IgD-negative memory B cell (primary cell): ENCODE results near the gene SPRYD7. TPM values are rescaled to one million over a fixed set of nuclear protein-coding genes. Genes with fewer than 3 reads are reported as not detected.
A peak's percentile ranks its signal among the peaks of the same experiment; 100 is the strongest.

Experiments
- H3K27ac Mint-ChIP-seq, 3 donors: one replicate each; pipeline ENCODE4 v1.8.0; 2020 to 2022; ENCODE audit warnings: mild to moderate bottlenecking in 3 of 3, mixed read lengths in 3 of 3, moderate library complexity in 1 of 3
- H3K27me3 Mint-ChIP-seq: one replicate; pipeline ENCODE4 v1.8.0; 2021; ENCODE audit warnings: mixed read lengths
- H3K36me3 Mint-ChIP-seq: one replicate; pipeline ENCODE4 v1.8.0; 2020; ENCODE audit warnings: mild to moderate bottlenecking, mixed read lengths
- H3K4me1 Mint-ChIP-seq, 3 donors: one replicate each; pipeline ENCODE4 v1.8.0; 2020 to 2022; ENCODE audit warnings: mixed read lengths in 3 of 3, mild to moderate bottlenecking in 1 of 3
- H3K4me3 Mint-ChIP-seq, 4 donors: one replicate each; pipeline ENCODE4 v1.8.0; 2020 to 2022; ENCODE audit warnings: mild to moderate bottlenecking in 4 of 4, mixed read lengths in 4 of 4, moderate library complexity in 3 of 4
- H3K9me3 Mint-ChIP-seq, 3 donors: one replicate each; pipeline ENCODE4 v1.8.0; 2020 to 2021; ENCODE audit warnings: mixed read lengths in 3 of 3, mild to moderate bottlenecking in 1 of 3
- polyA plus RNA-seq: library from polyadenylated mRNA; unstranded; fragments of 300-500 nt; fragmentation: Illumina TruSeq; gene quantifications from one replicate; pipeline ENCODE4 v1.2.3, GENCODE V29; 2021

SPRYD7 gene, protein sequence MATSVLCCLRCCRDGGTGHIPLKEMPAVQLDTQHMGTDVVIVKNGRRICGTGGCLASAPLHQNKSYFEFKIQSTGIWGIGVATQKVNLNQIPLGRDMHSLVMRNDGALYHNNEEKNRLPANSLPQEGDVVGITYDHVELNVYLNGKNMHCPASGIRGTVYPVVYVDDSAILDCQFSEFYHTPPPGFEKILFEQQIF
- 6.4 TPM for polyA plus RNA-seq

DNA sequence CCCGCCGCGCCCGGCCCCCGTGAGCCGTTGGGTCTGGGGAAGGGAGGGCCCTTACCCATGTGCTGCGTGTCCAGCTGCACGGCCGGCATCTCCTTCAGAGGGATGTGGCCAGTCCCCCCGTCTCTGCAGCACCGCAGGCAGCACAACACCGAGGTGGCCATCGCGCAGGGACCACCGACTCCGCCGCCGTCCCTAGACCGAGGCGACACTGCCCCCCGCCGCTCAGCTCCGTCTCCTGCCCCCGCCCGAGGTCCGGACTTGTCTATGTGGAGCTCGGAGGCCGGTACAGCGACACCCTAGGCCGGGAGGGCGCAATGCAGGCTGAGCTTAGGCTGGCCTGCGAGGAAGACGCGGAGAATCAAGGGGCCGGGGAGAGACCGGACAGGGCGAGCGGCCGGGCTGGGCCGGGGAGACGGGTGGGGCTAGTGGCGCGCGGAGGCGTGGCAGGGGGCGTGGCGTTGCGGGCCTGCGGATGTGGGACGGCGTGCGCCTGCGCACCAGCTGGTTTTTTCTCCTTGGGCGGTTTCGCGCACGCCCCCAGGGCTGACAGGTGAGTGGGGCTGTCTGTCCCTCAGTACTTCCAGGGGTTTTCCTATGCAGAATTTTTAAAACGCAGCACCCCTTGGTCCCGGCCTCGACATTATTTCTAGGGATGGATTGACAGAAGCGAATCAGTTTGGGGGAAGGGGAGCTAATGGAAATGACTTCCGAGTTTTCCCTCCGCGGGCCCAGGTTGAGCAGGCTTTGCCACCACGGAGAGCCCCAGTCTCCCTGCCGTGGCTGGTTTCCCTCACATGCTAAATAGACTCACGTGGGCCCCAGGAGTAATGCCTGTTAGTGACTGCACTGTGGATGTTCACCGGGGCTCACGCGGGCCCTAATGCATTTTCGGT lies at the start of gene SPRYD7:
TSS of gene SPRYD7 (minus strand) at position 266 of the 893 bp plus-strand sequence. CDS start at position 161, 105 bp downstream.
- peaks cover 21 to 26% (median 21%) of the 10 kb centered on the region in 3 donors for H3K4me1 Mint-ChIP-seq

DNA sequence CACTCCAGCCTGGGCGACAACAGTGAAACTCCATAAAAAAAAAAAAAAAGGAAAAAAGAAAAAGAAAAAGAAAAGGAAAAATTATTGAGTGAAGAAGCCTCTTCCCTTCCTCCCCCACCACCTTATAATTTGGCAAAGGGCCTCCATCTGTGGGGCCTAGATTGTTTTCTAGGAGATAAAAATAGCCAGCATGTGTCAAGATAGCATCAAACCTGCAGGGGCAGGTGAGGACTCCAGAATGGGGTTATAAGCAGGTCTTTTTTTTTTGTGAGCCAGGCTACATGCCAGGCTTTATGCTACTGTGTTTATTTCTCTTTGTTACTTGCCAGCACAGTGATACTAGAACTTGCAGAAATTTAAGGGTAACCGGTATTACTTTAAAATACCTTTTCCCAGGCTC lies 49.0 kb upstream of the SPRYD7 start:
- peak overlapping the region in 1 of 3 donors; percentile 33 for H3K27ac Mint-ChIP-seq

More for the DNA sequence above, at the start of gene SPRYD7:
- no peaks in the 10 kb centered on the region for H3K27me3 Mint-ChIP-seq
- H3K4me3 Mint-ChIP-seq, result peak within 1 kb of the TSS; percentile 89 to 98 (median 96)
- H3K27ac Mint-ChIP-seq, result peak within 1 kb of the TSS; percentile 82 to 95 (median 93)
- H3K9me3 Mint-ChIP-seq, result no peaks in the 10 kb centered on the region
- peaks cover 5% of the 10 kb centered on the region for H3K36me3 Mint-ChIP-seq

DNA sequence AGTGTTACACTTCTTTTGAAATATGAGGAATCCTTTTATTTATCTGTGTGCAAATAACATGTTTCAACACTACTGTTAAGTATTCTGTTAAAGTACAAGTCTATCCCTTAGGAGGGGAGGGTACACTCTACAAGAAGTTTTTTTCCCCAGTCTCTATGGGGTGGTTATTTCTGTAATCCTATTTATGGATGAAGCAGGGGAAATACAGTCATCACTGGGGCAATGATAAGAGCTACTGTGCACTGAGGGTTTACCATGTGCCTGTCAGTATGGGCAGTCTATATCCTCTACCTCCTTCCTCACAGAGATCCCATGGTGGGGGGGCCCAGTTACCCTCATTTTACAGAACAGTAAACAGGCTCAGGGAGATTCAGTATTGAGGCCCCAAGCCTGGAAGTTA lies 44.1 kb upstream of the SPRYD7 start:
- Mint-ChIP-seq H3K4me1 (peaks cover 0 to 3% (median 0%) of the 10 kb centered on the region in 3 donors), H3K4me3 (no peak overlapping the region), H3K9me3 (no peaks in the 10 kb centered on the region), H3K36me3 (peaks cover 9% of the 10 kb centered on the region), H3K27ac (no peak overlapping the region), H3K27me3 (no peaks in the 10 kb centered on the region)

More for the DNA sequence above, 49.0 kb upstream of the SPRYD7 start:
- Mint-ChIP-seq H3K4me1 (peaks cover 0 to 10% (median 0%) of the 10 kb centered on the region in 3 donors), H3K36me3 (peaks cover 9% of the 10 kb centered on the region), H3K4me3 (no peak overlapping the region), H3K9me3 (no peaks in the 10 kb centered on the region), H3K27me3 (no peaks in the 10 kb centered on the region)

DNA sequence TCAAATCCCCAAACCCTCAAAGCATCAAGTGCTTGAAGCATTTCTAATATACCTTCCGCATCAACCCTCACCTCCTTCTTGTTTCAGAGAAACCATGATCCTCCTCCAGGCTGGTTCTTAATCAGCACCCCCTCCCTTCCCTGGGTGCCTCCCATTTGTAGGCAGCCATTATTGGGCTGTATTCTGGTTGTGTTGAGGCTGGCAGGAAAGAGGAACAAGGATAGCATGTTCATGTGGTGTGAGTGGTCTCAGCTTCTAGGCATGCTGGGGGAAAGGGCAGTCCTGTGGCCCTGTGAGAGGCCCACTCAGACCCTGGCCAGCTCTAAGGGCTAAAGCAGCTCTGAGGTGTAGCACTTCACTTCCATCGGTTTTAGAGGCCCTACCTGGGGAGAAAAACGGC lies 41.9 kb upstream of the SPRYD7 start:
- Mint-ChIP-seq H3K27me3 (no peaks in the 10 kb centered on the region), H3K4me1 (peaks cover 0 to 3% (median 0%) of the 10 kb centered on the region in 3 donors), H3K27ac (no peak overlapping the region), H3K4me3 (no peak overlapping the region), H3K9me3 (no peaks in the 10 kb centered on the region), H3K36me3 (peaks cover 6% of the 10 kb centered on the region)

DNA sequence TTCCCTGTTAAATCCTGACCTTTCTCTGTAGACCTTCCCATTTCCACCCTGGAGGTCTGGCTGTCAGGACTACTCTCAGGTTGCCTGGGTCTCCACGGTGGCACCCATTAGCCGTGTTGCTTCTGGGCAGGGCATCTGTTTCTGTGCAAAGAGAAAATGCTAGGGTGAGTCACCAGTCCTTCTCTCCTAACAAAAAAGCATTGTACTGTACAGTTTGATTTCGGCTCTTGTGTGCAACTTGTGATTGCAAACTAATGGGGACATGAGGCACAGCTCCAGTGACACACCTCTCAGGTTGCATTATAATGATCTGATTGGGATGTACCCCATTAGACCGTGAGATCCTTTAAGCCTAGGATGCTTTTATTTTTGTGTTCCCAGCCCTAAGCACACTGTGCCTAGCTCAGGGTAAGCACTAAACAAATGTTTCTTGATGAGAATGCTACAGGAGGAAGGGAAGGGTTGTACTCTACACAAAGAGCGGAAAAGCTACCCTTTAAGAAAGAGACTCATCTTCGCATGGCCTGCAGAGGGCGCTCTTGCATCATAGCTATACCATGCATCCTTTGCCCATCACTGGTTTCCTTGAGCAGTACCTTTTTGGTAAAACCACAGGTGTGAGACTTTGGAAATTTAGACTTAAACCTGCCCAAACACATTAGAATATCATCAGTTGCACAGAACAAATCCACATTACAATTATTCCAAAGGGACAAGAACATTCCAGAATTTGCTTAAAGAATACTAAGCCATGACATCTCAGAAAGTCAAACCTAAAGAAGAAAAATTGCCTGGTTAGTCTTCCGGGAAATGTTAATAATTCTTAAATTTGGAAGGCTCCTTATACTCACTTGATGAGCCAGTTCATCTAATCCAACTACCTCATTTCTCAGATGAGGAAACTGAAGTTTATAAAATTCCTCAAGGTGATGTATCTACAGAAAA lies 40.4 kb upstream of the SPRYD7 start:
- Mint-ChIP-seq H3K9me3 (no peaks in the 10 kb centered on the region), H3K4me1 (peaks cover 0 to 3% (median 0%) of the 10 kb centered on the region in 3 donors), H3K4me3 (no peak overlapping the region), H3K27ac (no peak overlapping the region), H3K36me3 (peaks cover under 1% of the 10 kb centered on the region), H3K27me3 (no peaks in the 10 kb centered on the region)

DNA sequence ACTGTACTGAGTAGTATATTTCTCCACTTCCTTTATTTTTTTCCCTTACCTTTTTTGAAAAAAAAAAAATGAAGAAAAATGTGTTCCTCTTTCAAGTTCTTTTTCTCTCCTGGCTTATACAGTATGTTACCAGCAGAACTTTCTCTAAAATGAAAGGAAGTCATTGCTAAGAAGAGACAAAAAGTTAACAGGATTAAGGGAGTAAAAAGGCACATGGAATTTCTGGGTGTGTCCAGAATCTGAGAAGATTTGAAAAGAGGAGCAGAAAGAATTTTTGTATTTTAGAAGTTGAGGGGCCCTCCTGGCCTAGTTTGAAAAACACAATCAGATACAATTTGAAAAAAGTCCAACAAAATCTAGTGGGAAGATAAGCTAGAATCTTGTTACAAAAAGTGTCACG lies 39.7 kb upstream of the SPRYD7 start:
- Mint-ChIP-seq H3K4me1 (peaks cover 0 to 3% (median 0%) of the 10 kb centered on the region in 3 donors), H3K36me3 (no peaks in the 10 kb centered on the region), H3K4me3 (no peak overlapping the region), H3K27me3 (no peaks in the 10 kb centered on the region), H3K9me3 (no peaks in the 10 kb centered on the region), H3K27ac (no peak overlapping the region)

DNA sequence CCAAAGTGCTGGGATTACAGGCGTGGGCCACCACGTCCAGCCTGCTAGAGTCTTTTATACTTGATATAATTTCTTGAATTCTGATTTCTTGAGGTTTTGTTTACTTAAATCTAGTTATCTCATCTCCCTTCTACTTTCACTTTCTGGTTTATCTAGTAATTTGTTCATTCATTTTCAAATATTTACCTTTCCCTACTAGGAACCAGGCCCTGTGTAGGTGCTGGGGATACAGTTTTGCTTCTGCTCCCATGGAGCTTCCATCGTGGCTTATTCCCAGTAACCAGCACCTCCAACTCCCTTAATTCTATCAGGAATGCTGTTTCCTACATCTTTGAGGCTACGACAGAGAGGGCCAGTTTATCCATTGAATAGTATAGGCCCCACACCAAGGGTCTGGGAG lies 36.6 kb upstream of the SPRYD7 start:
- H3K4me3 Mint-ChIP-seq, result no peak overlapping the region
- no peaks in the 10 kb centered on the region for H3K9me3 Mint-ChIP-seq
- H3K36me3 Mint-ChIP-seq, result peaks cover 2% of the 10 kb centered on the region
- H3K27ac Mint-ChIP-seq, result no peak overlapping the region
- H3K27me3 Mint-ChIP-seq, result no peaks in the 10 kb centered on the region
- H3K4me1 Mint-ChIP-seq, result peaks cover 0 to 3% (median 0%) of the 10 kb centered on the region in 3 donors

DNA sequence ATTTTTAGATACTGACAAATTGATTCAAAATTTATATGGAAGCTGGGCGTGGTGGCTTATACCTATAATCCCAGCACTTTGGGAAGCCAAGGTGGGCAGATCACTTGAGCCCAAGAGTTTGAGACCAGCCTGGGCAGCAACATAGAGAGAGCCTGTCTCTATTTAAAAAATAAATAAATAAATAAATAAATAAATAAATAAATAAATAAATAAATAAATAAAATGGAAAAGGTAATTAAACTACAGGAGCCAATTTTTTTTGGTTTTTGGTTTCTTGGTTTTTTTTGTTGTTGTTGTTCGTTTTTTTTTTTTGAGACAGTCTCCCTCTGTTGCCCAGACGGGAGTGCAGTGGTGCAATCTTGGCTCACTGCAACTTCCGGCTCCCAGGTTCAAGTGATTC lies 31.3 kb upstream of the SPRYD7 start:
- peaks cover 11 to 19% (median 15%) of the 10 kb centered on the region in 3 donors for H3K9me3 Mint-ChIP-seq
- H3K27ac Mint-ChIP-seq, result no peak overlapping the region
- no peak overlapping the region for H3K4me3 Mint-ChIP-seq
- no peaks in the 10 kb centered on the region for H3K4me1 Mint-ChIP-seq
- H3K36me3 Mint-ChIP-seq, result peaks cover 8% of the 10 kb centered on the region
- no peaks in the 10 kb centered on the region for H3K27me3 Mint-ChIP-seq

DNA sequence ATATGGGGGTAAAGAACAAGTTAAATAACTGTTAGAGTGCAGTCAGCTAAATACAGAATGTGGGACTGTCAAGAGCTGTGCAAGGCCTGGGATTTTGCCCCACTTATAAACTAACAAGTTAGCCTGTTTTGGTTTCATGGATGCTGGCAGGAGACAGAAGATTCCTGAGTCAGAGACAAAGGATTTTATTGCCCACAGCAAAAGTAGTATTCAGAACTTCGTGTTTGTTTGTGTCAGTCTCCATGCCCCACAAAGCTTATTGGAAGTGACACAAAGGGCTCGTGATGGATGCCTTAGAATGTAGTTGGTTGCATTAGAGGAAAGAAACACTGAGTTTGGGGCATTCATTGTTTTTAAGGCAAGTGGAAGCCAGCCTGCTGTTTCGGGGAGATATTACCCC lies 22.2 kb upstream of the SPRYD7 start:
- Mint-ChIP-seq H3K27ac (no peak overlapping the region), H3K9me3 (peaks cover 9 to 11% (median 10%) of the 10 kb centered on the region in 3 donors), H3K4me1 (no peaks in the 10 kb centered on the region), H3K4me3 (peak overlapping the region in 1 of 4 donors; percentile 1), H3K36me3 (peaks cover 1% of the 10 kb centered on the region), H3K27me3 (no peaks in the 10 kb centered on the region)

DNA sequence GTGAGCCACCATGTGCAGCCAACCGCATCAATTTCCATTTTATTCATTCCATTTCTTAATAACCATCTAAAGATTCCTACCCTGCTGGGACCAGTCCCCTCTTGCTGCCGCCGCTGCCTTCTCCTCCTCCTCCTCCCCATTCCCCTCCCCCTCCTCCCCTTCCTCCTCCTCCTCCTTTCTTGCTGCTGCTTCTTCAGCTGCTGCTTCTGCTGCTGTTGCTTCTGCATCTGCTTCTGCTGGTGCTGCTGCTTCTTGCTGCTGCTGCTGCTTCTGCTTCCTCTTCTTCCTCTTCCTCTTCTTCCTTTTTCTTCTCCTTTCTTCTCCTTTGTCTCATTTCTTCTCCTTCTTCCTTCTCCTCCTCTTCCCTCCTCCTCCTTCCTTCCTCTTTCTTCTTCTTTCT lies 20.0 kb upstream of the SPRYD7 start:
- peaks cover 0 to 5% (median 4%) of the 10 kb centered on the region in 3 donors for H3K9me3 Mint-ChIP-seq
- no peaks in the 10 kb centered on the region for H3K27me3 Mint-ChIP-seq

DNA sequence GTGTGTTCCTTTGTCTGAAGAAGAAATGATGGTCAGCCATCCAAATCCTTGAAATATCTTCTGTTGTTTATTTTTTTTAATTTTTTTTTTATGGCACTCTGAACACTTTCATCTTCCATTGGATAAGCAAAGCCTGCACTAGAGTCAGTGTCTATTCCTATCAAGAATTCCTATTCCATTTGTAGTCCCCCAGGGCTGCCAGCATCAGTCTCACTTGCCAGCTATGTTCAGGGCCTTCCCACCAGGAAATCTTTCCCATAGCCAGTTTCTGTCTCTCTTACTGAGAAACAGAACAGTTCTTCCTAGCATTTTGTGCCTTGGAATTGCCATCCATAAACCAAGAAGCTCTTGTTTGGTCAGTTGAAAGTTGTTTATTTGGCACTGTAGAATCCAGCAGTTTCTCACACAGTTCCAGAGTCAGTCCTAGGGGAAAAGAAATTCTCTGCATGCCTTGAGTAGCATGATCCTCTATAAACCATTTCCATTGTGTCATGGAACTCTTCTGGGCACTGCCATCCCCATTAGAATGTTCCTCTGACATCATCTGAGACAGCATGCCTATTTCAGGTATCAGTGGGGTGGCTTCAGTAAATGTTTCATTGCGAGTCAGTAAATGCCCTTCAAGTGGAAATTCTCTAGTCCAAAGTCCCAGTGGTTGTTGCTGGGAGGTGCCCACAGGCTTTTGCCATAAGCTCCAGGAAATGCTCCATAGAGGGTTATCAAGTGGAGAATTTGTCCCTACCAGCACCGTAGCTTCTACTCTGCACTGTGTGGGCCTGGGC lies 18.7 kb upstream of the SPRYD7 start:
- H3K36me3 Mint-ChIP-seq, result peaks cover 1% of the 10 kb centered on the region
- no peaks in the 10 kb centered on the region for H3K4me1 Mint-ChIP-seq
- no peaks in the 10 kb centered on the region for H3K27me3 Mint-ChIP-seq
- no peak overlapping the region for H3K4me3 Mint-ChIP-seq
- peaks cover 0 to 1% (median 0%) of the 10 kb centered on the region in 3 donors for H3K9me3 Mint-ChIP-seq
- no peak overlapping the region for H3K27ac Mint-ChIP-seq

More for the DNA sequence above, 20.0 kb upstream of the SPRYD7 start:
- Mint-ChIP-seq H3K4me3 (no peak overlapping the region), H3K36me3 (peaks cover 1% of the 10 kb centered on the region), H3K4me1 (no peaks in the 10 kb centered on the region), H3K27ac (no peak overlapping the region)

DNA sequence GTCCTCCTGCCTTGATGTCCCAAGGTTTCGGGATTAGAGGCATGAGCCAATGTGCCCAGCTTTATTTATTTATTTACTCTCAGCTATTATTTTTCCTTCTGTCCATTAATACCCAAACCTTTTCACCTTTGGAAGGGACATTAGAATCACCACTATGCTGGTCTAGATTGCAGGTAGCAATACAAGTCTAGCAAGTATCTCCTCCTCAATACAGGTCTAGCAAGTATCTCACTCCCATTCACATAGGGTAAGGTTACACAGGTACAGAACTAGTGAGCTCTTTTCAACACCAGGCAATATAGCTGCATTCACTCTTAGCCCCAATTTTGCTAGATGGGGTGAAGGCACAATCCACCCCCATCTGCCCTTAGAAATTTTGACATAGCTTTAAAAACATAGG lies 17.4 kb upstream of the SPRYD7 start:
- no peak overlapping the region for H3K4me3 Mint-ChIP-seq
- no peaks in the 10 kb centered on the region for H3K4me1 Mint-ChIP-seq
- no peak overlapping the region for H3K27ac Mint-ChIP-seq
- H3K36me3 Mint-ChIP-seq, result peaks cover 2% of the 10 kb centered on the region
- H3K9me3 Mint-ChIP-seq, result no peaks in the 10 kb centered on the region
- no peaks in the 10 kb centered on the region for H3K27me3 Mint-ChIP-seq

DNA sequence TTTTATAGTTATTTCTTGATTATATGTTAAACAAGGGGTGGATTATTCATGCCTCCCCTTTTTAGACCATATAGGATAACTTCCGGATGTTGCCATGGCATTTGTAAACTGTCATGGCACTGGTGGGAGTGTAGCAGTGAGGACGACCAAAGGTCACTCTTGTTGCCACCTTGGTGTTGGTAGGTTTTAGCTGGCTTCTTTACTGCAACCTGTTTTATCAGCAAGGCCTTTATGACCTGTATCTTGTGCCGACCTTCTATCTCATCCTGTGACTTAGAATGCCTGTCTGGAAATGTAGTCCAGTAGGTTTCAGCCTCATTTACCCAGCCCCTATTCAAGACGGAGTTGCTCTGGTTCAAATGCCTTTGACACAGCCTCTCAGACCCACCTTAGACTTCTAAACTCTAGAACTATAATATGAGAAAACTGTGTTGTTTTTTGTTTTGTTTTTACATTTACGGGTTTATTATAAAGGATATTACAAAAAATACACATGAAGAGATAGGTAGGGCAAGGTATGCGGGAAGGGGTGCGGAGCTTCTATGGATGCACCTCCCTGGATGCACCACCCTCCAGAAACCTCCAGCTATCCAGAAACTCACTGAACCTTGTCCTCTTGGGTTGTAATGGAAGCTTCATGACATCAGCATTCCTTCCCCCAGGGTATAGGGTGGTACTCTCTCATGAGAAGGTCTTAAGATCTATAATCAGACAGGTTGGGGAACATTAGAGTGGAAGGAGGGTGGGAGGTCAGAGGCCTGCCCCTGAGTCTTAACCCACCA lies 15.8 kb upstream of the SPRYD7 start:
- H3K4me3 Mint-ChIP-seq, result no peak overlapping the region
- no peaks in the 10 kb centered on the region for H3K9me3 Mint-ChIP-seq
- H3K36me3 Mint-ChIP-seq, result peaks cover 6% of the 10 kb centered on the region
- no peak overlapping the region for H3K27ac Mint-ChIP-seq
- no peaks in the 10 kb centered on the region for H3K4me1 Mint-ChIP-seq
- no peaks in the 10 kb centered on the region for H3K27me3 Mint-ChIP-seq
